Measurements from ENCODE around the gene PIGO.

The PIGO gene

GRCh38 chr9:35134920-35135319, 38.5 kb upstream of the PIGO start:
- Histone ChIP-seq H3K27ac (no peak overlapping the region), H3K9me3 (no peaks in the 10 kb centered on the region), H3K27me3 (no peaks in the 10 kb centered on the region), H3K4me3 (ENCODE audit: low read depth in 1 of 2, low read length in 1 of 2) (no peak overlapping the region), H3K36me3 (no peaks in the 10 kb centered on the region), H3K4me1 (ENCODE audit: control insufficient read depth in 1 of 2, insufficient read depth in 1 of 2, low read depth in 1 of 2, low read length in 1 of 2) (no peaks in the 10 kb centered on the region)
- no peak for TF ChIP-seq CTCF (IDR thresholded peaks at IDR 0.05)

GRCh38 chr9:35116898-35117551, 20.6 kb upstream of the PIGO start:
- Histone ChIP-seq H3K4me3 (ENCODE audit: low read depth in 1 of 2, low read length in 1 of 2) (peak overlapping the region; percentile 77 to 85), H3K27me3 (no peaks in the 10 kb centered on the region), H3K4me1 (ENCODE audit: control insufficient read depth in 1 of 2, insufficient read depth in 1 of 2, low read depth in 1 of 2, low read length in 1 of 2) (peaks cover 41 to 44% of the 10 kb centered on the region in 2 experiments), H3K27ac (peak overlapping the region; percentile 98), H3K9me3 (no peaks in the 10 kb centered on the region), H3K36me3 (no peaks in the 10 kb centered on the region)
- TF ChIP-seq CTCF (IDR thresholded peaks at IDR 0.05): peak; percentile 92

GRCh38 chr9:35116539-35116897, 20.1 kb upstream of the PIGO start:
- Histone ChIP-seq H3K9me3 (no peaks in the 10 kb centered on the region), H3K36me3 (no peaks in the 10 kb centered on the region), H3K4me3 (ENCODE audit: low read depth in 1 of 2, low read length in 1 of 2) (peak overlapping the region; percentile 77 to 85), H3K4me1 (ENCODE audit: control insufficient read depth in 1 of 2, insufficient read depth in 1 of 2, low read depth in 1 of 2, low read length in 1 of 2) (peaks cover 46 to 49% of the 10 kb centered on the region in 2 experiments), H3K27me3 (no peaks in the 10 kb centered on the region), H3K27ac (peak overlapping the region; percentile 98)
- TF ChIP-seq CTCF (IDR thresholded peaks at IDR 0.05): no peak

GRCh38 chr9:35115680-35116538, 19.5 kb upstream of the PIGO start, which contains the start of gene ATOSB:
ATOSB (minus strand) TSS chr9:35115862; CDS start chr9:35108274, 7,588 bp downstream.
- TF ChIP-seq CTCF (IDR thresholded peaks at IDR 0.05): no peak
- Histone ChIP-seq H3K4me1 (ENCODE audit: control insufficient read depth in 1 of 2, insufficient read depth in 1 of 2, low read depth in 1 of 2, low read length in 1 of 2) (peaks cover 51 to 52% of the 10 kb centered on the region in 2 experiments), H3K36me3 (no peaks in the 10 kb centered on the region), H3K27ac (peak within 1 kb of the TSS; percentile 98), H3K4me3 (ENCODE audit: low read depth in 1 of 2, low read length in 1 of 2) (peak within 1 kb of the TSS; percentile 77 to 85), H3K9me3 (no peaks in the 10 kb centered on the region), H3K27me3 (no peaks in the 10 kb centered on the region)

GRCh38 chr9:35114840-35115628, 18.6 kb upstream of the PIGO start:
- Histone ChIP-seq H3K9me3 (no peaks in the 10 kb centered on the region), H3K27me3 (no peaks in the 10 kb centered on the region)
- no peak for TF ChIP-seq CTCF (IDR thresholded peaks at IDR 0.05)

More at GRCh38 chr9:35114840-35115628, 18.6 kb upstream of the PIGO start:
- no peaks in the 10 kb centered on the region for H3K36me3 ChIP-seq
- peaks cover 60 to 61% of the 10 kb centered on the region in 2 experiments for H3K4me1 ChIP-seq (ENCODE audit: control insufficient read depth in 1 of 2, insufficient read depth in 1 of 2, low read depth in 1 of 2, low read length in 1 of 2)
- H3K4me3 ChIP-seq (ENCODE audit: low read depth in 1 of 2, low read length in 1 of 2): peak overlapping the region; percentile 77 to 85
- H3K27ac ChIP-seq: peak overlapping the region; percentile 98

All from neutrophil (primary cell).